ENCODE measurements around the gene PKDCC.
A peak's percentile ranks its signal among the peaks of the same experiment; 100 is the strongest.

Gene PKDCC, protein sequence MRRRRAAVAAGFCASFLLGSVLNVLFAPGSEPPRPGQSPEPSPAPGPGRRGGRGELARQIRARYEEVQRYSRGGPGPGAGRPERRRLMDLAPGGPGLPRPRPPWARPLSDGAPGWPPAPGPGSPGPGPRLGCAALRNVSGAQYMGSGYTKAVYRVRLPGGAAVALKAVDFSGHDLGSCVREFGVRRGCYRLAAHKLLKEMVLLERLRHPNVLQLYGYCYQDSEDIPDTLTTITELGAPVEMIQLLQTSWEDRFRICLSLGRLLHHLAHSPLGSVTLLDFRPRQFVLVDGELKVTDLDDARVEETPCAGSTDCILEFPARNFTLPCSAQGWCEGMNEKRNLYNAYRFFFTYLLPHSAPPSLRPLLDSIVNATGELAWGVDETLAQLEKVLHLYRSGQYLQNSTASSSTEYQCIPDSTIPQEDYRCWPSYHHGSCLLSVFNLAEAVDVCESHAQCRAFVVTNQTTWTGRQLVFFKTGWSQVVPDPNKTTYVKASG

DNA sequence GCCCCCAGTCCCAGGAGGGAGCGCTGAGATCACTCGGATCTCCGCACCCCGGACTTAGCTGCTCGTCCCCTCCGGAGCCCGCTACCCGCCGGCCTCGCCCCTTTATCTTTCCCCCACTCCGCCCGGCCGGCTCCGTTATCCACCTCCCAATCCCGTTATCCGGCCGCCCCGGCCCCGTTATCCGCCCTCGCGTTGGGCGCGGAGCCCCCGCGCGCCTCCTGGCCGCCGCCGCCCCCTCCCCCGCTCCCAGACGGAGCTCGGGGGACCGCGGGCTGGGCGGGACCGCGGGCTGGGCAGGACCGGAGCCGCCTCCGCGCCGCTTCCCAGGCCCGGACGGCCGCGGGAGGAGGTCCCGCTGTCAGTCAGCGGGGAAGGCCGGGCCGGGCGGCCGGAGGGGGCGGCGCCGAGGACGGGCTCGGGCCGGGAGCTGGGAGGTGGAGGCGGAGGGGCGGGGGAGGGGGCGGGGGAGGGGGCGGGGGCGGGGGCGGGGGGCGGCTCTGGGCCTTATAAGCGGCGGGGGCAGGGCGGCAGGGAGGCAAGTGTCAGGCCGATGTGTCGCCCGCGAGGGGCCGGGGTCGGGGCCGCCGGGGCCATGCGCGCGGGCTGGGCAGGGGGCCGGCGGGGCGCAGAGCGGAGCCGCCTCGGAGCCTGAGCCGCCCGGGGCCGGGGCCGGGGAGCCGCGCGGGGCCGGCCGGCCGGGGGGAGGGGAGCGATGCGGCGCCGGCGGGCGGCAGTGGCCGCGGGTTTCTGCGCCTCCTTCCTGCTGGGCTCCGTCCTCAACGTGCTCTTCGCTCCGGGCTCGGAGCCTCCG is at the start of gene PKDCC:
Gene PKDCC (plus strand): TSS at position 534 of the 811 bp plus-strand sequence. CDS start 179 bp downstream, at position 713.
- DNase-seq: peak; percentile 61

DNA sequence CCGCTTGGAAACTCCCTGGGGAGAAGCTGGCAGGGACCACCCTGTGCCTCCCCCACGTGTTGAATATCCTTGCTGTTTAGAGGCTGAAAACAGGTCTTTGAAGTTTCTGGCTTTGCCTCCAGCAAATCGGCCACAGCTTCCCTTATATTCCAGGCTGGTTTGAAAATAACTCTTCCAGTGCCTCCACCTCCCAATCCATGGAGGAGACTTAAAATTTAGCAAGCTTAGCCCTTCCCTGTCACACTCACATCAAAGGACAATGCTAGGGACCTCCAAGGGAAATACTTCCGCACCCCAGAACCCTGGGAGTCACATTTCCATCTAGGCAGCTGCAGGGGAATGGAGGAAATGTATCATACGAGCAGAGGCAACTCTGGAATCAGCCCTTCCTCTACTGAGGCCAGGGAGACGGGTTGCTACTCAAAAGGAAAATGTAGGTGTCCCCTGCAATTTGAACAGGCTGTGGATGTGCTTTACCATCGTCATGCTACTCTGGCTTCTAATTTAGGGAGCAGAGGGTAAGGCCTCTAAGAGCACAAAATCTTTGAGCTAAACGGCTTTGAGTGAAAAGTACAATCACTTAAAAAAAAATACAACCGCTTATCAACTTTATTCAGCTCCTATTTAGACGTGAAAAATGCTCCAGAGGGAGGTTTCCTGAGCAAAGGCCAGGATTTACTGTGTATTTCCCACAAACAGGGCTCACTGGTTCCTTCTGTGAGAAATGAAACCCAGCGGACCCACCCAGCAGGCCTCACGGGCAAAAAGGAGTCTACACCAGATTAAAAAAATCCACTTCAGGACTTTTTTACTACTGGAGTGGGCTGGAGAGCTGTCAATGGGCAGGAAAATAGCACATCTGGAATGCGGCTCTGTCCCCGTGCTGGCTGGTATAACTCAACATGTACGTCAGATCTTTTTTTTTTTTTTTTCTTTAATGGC is 49.4 kb upstream of the PKDCC start:
- DNase-seq: no peak

DNA sequence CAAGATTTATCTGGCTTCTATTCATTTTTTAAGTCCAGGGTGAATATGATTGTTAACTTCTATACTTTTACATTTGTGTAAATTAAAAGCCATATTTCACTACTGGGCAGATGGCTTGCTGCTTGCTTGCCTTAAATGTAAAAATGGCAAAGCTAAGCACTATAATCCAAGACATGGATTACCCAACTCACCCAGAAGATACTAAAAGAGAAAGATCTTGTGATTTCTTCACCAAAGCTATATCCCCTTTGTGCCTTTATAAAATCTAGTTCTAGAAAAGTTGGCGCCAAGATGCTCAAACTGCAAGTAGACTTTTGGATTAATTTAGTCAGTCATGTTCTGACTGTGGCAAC is 48.7 kb upstream of the PKDCC start:
- no peak for DNase-seq

DNA sequence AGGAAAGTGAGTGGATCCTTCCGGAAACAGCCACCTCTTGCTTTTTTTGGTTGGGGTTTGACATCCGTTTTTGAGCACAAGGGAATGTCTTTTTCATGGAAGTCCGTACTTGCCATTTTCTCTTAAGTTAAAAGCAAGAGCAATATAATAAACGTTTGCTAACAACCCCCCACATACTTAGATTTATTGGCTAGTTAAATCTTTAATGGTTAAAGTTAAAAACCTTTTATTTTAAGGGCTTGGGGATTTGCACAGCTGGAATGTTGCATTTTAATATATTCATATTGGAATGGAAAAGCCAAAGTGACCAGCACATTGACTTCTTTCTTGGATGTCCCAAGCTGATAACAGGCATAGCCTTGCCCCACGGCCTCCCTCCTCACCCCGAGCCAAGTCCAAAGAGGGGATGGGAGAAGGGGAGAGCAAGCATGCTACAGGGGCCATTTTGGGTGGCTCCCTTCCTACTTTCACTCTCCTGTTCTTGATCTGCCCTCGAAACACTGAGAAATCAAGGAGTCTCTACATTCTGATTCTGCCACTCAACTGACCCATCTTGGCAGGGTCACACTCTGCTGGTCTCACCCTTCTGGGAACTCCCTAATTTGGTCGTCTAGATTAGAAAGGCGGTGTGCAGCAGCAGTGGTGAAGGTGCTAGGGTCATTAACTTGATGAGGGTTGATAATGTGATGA is 48.1 kb upstream of the PKDCC start:
- DNase-seq: no peak

DNA sequence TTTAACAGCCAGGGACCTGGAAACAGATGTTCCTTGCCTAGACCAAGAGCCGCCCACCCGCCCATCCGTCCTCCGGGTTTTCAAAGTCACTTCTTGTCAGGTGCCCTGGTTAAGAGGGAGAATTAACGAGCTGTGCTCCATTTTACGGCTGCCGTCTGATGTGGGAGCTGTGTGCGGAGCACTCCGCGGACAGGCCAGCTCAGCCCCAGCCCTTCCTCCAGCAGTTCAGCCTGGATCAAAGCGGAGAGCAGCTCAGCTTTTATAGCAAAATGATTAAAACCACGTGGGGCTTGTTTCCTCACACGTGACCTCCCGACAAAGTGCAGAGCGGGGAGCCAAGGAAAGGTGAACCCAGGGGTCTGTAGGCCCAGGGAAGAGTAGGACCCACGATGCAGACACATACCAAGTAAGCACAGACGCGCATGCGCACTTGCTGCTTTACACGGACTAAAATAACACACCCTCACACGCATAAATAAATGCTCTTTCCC is 46.1 kb upstream of the PKDCC start:
- no peak for DNase-seq

DNA sequence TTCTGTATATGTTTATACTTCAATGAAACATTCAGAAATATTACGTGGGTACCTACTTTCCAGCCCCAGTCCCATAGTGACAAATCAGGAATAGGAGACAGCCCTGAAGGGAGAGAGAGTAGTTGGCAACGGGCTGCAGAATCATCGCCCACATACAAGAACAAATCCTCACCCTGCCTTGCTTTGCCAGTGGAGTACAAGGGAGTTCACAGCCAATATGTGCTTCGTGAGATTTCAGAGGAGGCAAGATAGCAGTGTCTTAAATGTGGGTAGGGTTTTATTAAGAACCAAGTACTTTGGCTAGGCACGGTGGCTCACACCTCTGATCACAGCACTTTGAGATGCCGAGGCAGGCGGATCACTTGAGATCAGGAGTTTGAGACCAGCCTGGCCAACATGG is 40.3 kb upstream of the PKDCC start:
- no peak for DNase-seq

DNA sequence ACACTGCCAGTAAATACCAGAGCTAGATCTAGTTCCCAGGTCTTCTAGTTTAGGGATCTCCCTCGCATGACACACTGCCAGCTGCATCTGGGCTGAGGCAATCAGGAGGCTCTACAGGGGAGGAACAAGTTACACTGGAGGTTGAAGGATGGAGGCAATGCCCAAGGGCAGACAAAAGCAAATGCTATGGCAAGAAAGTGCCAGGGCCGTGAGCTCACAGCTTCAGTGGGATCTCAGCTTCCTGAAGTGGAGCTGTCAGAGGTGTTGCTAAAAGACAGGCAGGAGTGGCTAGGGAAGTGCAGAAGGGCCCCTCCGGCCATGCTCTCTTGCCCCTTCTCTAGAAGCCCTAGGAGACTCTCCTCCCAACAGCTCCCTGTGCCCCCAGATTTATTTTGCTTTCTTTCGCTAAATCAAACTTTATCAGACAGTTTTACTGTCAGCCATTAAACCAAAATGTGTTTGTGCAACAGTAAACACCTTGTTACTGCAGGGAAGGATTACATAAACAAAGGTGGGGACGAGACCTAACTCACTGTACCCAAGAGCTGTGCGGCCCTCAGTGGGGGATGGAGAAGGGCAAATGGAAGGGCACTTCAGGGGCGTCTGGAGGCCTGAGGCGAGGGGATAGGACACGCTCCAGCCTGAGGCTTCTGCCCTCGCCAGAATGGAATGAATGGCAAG is 39.4 kb upstream of the PKDCC start:
- no peak for DNase-seq

DNA sequence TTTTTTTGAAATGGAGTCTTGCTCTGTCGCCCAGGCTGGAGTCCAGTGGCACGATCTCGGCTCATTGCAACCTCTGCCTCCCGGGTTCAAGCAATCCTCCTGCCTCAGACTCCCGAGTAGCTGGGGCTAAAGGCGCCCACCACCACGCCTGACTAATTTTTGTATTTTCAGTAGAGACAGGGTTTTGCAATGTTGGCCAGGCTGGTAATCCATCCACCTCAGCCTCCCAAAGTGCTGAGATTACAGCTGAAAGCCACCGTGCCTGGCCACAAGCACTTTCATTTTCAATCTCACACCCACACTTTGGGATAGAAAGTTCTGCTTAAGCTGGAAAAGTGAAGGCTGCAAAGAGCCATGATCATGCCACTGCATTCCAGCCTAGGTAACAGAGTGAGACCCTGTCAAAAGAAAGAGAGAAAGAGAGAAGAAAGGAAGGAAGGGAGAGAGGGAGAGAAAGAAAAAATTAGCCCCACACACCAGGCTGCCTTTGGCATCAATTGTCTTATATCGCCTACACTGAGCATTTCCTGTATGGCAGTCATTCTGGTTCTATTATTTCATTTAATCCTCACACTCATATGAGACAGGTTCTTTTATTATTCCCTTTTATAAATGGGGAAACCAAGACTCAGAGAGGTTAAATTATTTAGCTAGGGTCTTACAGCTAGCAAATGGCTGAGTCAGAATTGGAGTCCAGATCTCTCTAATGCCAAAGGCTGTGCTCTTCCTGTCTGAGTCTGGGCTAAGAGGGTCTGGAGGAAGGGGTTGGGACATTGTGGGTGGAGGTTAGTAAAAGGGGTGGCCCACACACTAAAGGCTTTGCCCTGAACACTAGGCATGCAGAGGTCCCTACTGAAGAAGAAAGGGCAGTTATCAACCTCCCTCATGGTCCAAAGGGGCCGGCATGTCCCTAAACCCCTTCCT is 37.9 kb upstream of the PKDCC start:
- DNase-seq: no peak

DNA sequence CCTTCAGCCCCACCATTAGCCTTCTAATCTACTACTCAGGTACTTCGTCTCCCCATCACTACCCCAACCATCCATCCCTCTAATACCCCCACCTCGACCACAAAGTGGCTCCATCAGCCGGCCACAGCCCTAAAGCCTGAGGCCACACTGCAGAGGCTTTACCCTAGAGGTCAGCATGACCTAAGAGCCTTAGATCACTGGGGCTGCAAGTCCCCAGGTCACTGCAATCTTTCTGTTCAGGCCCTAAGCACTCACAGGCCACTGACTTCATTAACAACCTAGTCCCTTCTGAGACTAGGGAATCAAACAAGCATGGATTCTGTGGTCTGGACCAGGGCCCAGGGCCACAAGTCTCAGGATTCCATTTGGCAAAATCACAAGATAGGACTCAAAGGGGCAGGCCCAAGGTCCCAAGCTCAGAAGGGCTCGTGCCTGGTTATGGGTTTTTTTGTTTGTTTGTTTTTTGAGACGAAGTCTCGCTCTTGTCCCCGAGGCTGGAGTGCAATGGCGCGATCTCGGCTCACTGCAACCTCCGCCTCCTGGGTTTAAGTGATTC is 37.0 kb upstream of the PKDCC start:
- DNase-seq: no peak

DNA sequence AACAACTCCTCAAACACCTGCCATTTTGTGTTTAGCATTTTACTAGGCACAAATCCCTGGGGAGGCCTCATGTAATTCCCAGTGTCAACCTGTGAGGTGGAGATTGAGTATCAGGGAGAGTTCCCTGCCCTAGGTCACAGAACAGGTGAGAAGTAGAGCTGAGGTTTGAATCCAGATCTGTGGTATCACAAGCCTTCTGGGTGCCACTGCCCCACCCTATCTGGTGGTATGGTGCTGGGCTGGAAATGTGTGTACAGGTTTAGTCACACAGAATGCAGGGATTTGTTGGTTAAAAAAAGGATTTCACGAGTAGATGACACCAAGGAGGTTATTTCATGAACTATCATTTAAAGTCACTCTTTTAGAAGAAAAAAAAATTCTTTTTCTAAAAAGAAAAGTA is 35.7 kb upstream of the PKDCC start:
- DNase-seq: no peak

DNA sequence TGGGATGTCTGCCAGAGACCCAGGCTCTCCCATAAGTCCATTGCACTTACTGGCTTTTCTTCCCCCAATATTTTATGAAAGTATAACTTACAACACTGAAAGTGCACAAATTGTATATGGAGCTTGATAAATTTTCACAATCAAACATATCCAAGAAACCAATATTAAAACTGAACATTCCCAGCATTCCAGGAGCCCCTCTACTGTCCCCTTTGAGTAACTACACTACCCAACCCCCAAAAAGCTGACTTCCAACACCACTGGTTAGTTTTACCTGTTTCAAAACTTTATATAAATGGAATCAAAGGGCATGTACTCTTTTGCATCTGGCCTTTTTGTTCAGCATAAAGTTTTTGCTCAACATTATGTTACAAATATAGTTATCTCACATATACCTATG is 35.2 kb upstream of the PKDCC start:
- DNase-seq: no peak

DNA sequence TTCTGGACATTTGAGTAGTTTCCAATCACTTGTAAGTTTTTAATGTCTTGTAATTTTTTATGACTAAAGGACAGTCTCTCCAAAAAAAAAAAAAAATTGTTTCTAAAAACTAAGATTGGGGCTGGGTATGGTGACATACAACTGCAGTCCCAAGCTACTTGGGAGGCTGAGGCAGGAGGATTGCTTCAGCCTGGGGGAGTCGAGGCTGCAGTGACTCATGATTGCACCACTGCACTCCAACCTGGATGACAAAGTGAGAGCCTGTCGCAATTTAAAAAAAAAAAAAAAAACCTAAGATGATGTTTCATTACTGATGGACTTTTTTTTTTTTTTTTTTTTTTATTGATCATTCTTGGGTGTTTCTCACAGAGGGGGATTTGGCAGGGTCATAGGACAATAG is 34.4 kb upstream of the PKDCC start:
- DNase-seq: no peak

DNA sequence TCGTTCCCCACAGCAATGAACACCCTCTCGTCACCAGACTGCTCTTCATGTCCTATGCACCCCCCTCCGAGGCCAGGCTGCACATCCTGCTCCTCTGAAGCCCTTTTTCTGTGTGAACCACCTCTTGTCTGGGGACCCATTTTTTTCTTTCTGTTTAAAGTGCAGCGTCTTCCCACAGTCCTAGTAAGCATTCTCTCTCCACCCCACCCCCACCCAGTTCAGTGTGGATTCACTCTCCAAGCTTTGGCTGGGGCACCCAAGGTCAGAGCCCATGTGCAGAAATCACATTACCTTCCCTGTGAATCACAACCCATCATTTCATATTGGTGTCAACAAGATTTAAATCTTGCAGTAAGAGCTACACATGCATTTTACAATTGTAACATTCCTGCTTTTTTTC is 26.4 kb upstream of the PKDCC start:
- no peak for DNase-seq

DNA sequence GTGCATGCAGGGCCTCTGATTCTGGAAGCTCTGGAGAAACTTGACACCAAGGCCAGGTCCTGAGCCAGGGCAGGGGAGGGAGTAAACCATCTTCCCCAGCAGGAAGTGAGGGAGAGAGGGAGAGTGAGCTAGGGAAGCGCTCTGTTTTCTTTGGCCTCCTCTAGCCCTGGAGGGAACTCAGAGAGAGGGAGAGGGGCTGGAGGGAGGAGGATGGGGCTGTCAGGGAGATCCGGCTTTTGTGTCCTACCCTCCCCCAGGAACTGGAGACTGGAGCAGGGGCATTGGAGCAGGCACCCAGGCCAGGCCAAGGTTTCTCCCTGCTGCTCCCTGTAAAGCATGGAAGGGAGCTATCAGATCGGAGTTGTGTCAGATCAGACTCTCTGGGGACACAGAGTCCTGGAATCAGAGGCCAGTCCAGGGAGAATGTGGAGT is 22.7 kb upstream of the PKDCC start:
- DNase-seq: no peak

DNA sequence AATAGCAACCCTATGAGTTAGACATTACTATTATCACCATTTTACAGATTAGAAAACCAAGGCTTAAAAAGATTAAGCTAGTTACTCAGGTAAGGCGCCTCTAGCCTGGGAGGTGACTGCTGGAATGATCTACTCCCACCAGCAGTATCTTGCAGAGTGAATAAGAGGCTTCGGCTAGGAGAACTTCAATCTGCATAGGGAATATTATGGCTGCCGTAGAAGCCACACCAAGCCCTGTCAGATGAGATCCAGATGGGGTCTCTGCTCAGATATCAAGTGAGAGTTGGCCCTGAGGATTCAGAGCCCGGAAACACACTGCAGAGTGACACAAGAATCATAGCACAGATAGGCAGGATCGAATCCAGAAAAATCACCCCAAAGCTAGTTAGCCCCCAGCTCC is 21.5 kb upstream of the PKDCC start:
- no peak for DNase-seq

DNA sequence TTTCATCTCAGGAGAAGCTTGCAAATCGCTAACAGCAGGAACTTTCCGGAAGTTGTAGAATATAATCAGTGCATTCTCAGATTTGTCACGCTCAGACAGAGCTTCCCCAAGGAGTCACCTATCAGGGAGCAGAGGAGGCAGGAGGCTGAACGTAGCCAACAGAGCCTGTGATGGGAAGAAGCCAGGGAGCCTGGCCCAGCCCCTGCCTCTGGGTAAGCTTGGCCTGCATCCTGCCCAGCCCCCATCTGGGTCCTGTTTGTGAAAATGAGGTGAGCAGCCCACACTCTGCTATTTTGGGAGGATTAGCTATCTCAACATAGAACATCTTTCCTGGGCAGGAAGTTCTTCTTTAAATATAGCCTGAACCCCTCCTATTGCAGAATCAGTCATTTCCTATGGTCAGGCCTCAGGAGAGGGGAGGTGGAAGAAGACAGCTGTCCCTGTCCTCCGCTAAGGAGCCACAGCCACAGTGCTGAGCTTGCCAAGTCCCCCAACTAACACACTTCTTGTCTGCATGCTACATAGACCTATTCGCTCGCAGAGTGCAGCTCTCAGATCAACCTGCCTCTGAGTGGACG is 19.2 kb upstream of the PKDCC start:
- no peak for DNase-seq

DNA sequence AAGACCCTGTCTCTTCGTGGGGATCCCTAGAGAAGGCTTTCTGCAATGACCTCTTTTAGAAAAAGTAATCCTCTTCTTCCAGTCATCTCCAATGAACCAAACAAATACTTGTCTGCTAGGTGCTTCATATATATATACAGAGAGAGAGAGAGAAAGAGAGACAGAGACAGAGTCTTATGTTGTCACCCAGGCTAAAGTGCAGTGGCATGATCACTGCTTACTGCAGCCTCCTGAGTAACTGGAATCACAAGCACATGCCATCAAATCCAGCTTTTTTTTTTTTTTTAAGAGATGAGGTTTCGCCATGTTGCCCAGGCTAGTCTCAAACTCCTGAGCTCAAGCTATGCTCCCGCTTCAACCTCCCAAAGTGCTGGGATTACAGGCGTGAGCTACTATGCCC is 18.6 kb upstream of the PKDCC start:
- no peak for DNase-seq

DNA sequence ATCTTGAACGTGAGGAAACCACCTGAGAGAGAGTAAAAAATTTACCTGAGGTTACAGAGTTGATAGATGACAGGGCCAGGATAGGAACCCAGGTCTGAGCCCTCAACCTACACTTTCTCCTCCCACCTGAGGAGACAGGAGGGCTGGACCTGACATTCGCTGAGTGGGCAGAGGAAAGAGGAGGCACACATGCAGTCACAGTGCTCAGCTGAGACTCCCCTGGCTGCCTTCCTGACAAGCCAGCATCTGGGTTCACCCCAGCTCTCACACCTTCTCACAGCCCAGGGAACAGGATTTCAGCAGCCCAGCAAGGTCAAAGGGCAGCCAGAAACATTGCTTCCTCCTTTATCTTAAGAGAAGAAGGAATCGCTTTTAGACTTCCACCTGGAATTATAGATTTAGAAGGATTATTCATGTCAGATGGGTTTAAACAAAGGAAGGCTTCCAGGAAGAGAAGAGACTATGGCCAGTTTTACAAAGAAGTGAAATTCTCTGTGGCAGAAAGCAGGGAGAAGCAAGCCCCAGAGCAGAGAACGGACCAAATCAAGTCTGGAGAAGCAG is 18.1 kb upstream of the PKDCC start:
- DNase-seq: no peak

DNA sequence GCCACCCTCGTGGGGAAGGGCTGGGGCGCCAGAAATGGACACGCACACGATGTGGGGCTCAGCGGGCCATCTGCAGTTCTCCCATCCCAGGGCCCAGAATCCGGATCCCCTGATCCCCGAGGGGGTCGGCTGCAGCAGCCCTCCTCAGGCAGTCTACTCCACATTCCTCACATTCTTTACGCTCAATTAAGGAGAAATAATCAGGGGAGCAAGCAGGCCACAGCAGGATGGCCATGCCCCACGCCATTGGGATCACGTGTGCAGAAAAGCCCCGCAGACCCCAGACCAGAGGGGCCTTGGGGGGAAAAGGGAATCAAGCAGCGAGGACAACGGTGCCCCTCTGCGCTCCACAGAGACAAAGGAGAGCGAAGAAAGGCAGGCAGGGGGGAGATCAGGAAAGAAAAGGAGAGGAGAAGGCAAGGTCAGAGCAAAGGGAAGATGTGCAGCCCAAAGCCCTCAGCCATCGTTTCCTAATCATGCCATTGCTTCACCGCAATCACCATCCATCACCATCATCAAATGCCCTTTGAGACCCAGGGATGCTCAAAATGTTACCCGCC is 17.5 kb upstream of the PKDCC start:
- DNase-seq: no peak
